GM12875 (cell line): Measurements from ENCODE around the gene SLC8A1.

Experiments used
- H3K4me3 ChIP-seq: one replicate; pipeline ENCODE4 v1.5.1; 2011; ENCODE audit warnings: low read depth, low read length, control low read depth
- CTCF ChIP-seq: IDR thresholded peaks from 2 replicates; pipeline ENCODE4 v1.5.1; 2011; ENCODE audit warnings: low read depth, mild to moderate bottlenecking, control low read depth, inconsistent platforms, low read length, moderate library complexity, borderline replicate concordance; ENCODE audit not compliant: insufficient read depth

Gene SLC8A1

DNA sequence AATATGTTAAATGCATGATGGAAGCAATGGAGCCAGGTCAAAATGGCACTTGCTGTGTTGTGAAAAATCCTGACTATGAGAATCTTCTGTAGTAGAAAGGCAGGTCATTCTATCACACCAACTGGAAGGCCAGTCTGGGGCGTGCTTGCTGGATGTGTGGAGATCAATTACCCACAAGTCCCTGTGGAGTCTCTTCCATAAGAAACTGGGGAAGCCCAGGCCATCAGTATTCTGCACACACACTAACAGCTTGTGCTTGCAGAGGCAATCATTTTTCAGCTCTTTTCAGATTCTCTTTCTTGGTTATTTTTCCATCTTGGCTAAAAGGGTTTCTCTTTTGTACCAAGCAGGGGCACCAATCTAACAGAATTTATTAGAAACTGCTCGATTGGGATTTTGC, 190.8 kb downstream of the SLC8A1 start:
- no peak for TF ChIP-seq CTCF
- no peak overlapping the region for H3K4me3 ChIP-seq

GRCh38 chr2:40260437-40260836, 191.5 kb downstream of the SLC8A1 start:
- TF ChIP-seq CTCF, result no peak
- no peak overlapping the region for H3K4me3 ChIP-seq

GRCh38 chr2:40259900-40260299, 192.0 kb downstream of the SLC8A1 start:
- no peak overlapping the region for H3K4me3 ChIP-seq
- TF ChIP-seq CTCF, result no peak

- TF ChIP-seq CTCF, result no peak
- H3K4me3 ChIP-seq, result no peak overlapping the region
These were observed 193.8 kb downstream of the SLC8A1 start for GRCh38 chr2:40258135-40258457.

DNA sequence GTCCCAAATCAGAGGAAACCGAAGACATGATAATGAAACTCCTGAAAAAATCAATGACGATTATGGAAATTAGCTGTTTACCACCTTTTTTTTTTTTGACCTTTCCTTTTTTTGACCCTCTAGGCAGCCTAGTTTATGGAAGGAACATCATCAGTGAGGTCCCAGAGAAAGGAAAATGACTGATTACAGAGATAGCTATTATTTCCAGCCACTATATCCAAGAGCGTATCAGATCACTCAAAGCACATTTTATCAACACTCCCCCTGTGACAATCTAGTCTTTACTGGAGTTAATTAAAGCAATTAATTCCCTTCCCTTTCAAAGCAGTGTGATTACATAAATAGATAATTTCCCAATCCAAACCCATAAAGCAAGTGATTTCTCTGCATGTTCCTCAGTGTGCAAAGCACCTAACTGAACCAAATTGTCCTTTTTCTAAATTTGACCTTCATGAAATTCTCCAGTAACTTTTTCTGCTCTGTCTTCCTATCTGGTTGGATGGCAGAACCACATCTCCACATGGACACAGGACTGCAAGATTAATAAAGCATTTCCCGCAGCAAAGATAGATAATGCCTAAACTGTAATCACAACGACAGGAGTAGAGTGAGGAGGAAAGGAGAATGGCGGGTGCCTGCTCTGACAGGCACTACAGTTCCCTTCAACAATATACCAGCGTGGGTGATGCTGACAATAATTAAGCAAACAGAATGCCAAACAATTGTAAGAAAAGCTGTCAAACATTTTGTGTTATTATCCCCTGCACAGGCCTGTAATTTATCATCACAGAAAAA, 194.4 kb downstream of the SLC8A1 start:
- H3K4me3 ChIP-seq, result no peak overlapping the region
- no peak for TF ChIP-seq CTCF

- H3K4me3 ChIP-seq, result no peak overlapping the region
- TF ChIP-seq CTCF, result peak; percentile 23; the same call in 1 of the 2 replicates
These were observed 195.2 kb downstream of the SLC8A1 start for GRCh38 chr2:40256649-40257048.

GRCh38 chr2:40256008-40256407, 195.9 kb downstream of the SLC8A1 start:
- no peak for TF ChIP-seq CTCF

More at GRCh38 chr2:40256008-40256407, 195.9 kb downstream of the SLC8A1 start:
- H3K4me3 ChIP-seq, result no peak overlapping the region
